Endothelial cell of umbilical vein (primary cell): ENCODE measurements around the gene MACROD2. TPM values are rescaled to one million over a fixed set of nuclear protein-coding genes. Genes with fewer than 3 reads are reported as not detected.

Experiments
- BruUV-seq: library from RNA; stranded (reverse); fragments of 400-500 nt; replicated peaks from 2 replicates; lab custom pipeline; 2021; lab: Mats Ljungman, UMichigan
- CTCF ChIA-PET: fragments of 300-600, 350-600 bp; sonication (Branson Sonifier 250); formaldehyde crosslinking; loops from one replicate; lab custom pipeline; 2021; ENCODE audit warnings: antibody characterized with exemption, inconsistent platforms; lab: Charles Lee
- POLR2A ChIA-PET: fragments of 300-600, 350-600 bp; sonication (Branson Sonifier 250); formaldehyde crosslinking; loops from one replicate; lab custom pipeline; 2021; ENCODE audit warnings: antibody characterized with exemption, inconsistent platforms; lab: Charles Lee
- DNase-seq: peaks from one replicate; pipeline ENCODE4 v3.0.0-alpha.2; 2011; ENCODE audit warnings: low read depth, low spot score
- FAIRE-seq: peaks from 2 replicates; lab custom pipeline; 2011; peaks lifted over from hg19 to GRCh38; lab: Jason Lieb, UNC
- H2AFZ ChIP-seq: 2 replicates; pipeline ENCODE4 v1.6.0; 2012; ENCODE audit warnings: low read depth, low read length, control low read depth, inconsistent platforms
- H3K27ac ChIP-seq: 2 replicates; pipeline ENCODE4 v1.5.1; 2011; ENCODE audit warnings: low read depth, mild to moderate bottlenecking, control low read depth, low read length, moderate library complexity; ENCODE audit not compliant: insufficient read depth
- H3K27me3 ChIP-seq, 2 experiments: 2 replicates each; pipeline versions ENCODE4 v1.6.0 to v1.6.1; 2011; ENCODE audit warnings: low read length in 2 of 2, mixed read lengths in 1 of 2; ENCODE audit not compliant: control insufficient read depth in 2 of 2, insufficient read depth in 2 of 2
- H3K36me3 ChIP-seq, 2 experiments: 2 replicates in 1 of 2; 3 replicates in 1 of 2; pipeline ENCODE4 v1.5.1; 2011; ENCODE audit warnings: low read length in 2 of 2, mild to moderate bottlenecking in 1 of 2, moderate library complexity in 1 of 2; ENCODE audit not compliant: control insufficient read depth in 2 of 2, insufficient read depth in 2 of 2; ENCODE audit errors: extremely low read depth in 1 of 2
- H3K4me1 ChIP-seq: 3 replicates; pipeline ENCODE4 v1.5.1; 2011; ENCODE audit warnings: mild to moderate bottlenecking, low read length; ENCODE audit not compliant: control insufficient read depth, insufficient read depth; ENCODE audit errors: extremely low read depth
- H3K4me2 ChIP-seq: 2 replicates; pipeline ENCODE4 v1.6.1; 2011; ENCODE audit warnings: low read length, control low read depth, mixed read lengths; ENCODE audit not compliant: insufficient read depth
- H3K4me3 ChIP-seq, 3 experiments: fragments of 200-600 bp in 1 of 3; sonication (generic), shearing (Covaris generic) in 1 of 3; replicated peaks in 1 of 3; 2 replicates each; pipeline ENCODE4 v1.5.1; 2011 to 2016; ENCODE audit warnings: control low read depth in 3 of 3, low read length in 3 of 3, mild to moderate bottlenecking in 2 of 3, inconsistent platforms in 1 of 3, low read depth in 1 of 3, moderate library complexity in 1 of 3; ENCODE audit not compliant: insufficient read depth in 1 of 3
- H3K79me2 ChIP-seq: 2 replicates; pipeline ENCODE4 v1.6.0; 2012; ENCODE audit warnings: low read length, inconsistent platforms; ENCODE audit not compliant: control insufficient read depth, insufficient read depth
- H3K9ac ChIP-seq: replicated peaks from 2 replicates; pipeline ENCODE3; 2011; ENCODE audit warnings: low read length, control low read depth; ENCODE audit not compliant: insufficient read depth; ENCODE audit errors: extremely low read depth
- H3K9me1 ChIP-seq: replicated peaks from 3 replicates; pipeline ENCODE4 v1.6.0; 2011; ENCODE audit warnings: mild to moderate bottlenecking, low read length; ENCODE audit not compliant: control insufficient read depth, insufficient read depth; ENCODE audit errors: extremely low read depth
- H3K9me3 ChIP-seq: replicated peaks from 2 replicates; pipeline ENCODE4 v1.5.1; 2012; ENCODE audit warnings: low read length, inconsistent platforms; ENCODE audit not compliant: control insufficient read depth, insufficient read depth
- H4K20me1 ChIP-seq: replicated peaks from 2 replicates; pipeline ENCODE3; 2011; ENCODE audit warnings: mild to moderate bottlenecking, low read length; ENCODE audit not compliant: control insufficient read depth, insufficient read depth; ENCODE audit errors: extremely low read depth
- EZH2 ChIP-seq: IDR thresholded peaks from 2 replicates; pipeline ENCODE4 v1.6.1; 2012; ENCODE audit warnings: borderline replicate concordance, low read depth, mild to moderate bottlenecking, moderate library complexity, low read length, inconsistent platforms; ENCODE audit not compliant: severe bottlenecking
- FOS ChIP-seq: IDR thresholded peaks from 2 replicates; pipeline ENCODE4 v1.6.1; 2011; ENCODE audit warnings: mild to moderate bottlenecking, low read length, moderate library complexity, borderline replicate concordance; ENCODE audit not compliant: insufficient read depth
- GATA2 ChIP-seq: IDR thresholded peaks from 2 replicates; pipeline ENCODE4 v1.7.0; 2011; ENCODE audit warnings: low read depth, mild to moderate bottlenecking, moderate library complexity, mixed read lengths, low read length; ENCODE audit not compliant: insufficient read length, insufficient read depth
- JUN ChIP-seq: IDR thresholded peaks from 2 replicates; pipeline ENCODE4 v1.6.1; 2011; ENCODE audit warnings: borderline replicate concordance, low read depth; ENCODE audit not compliant: insufficient read length, insufficient read depth
- MYC ChIP-seq: IDR thresholded peaks from one replicate; pipeline ENCODE4 v1.6.1; 2011; ENCODE audit warnings: mild to moderate bottlenecking, low read depth, low read length
- POLR2A ChIP-seq: IDR thresholded peaks from 2 replicates; pipeline ENCODE4 v1.6.1; 2012; ENCODE audit warnings: low read depth, mild to moderate bottlenecking, control low read depth, low read length
- POLR2AphosphoS5 ChIP-seq: IDR thresholded peaks from 2 replicates; pipeline ENCODE4 v1.6.1; 2012; ENCODE audit warnings: low read depth, mild to moderate bottlenecking, control low read depth, low read length, moderate library complexity; ENCODE audit not compliant: insufficient read depth
- dilution Hi-C: fragments of 300-500 bp; cut with MboI; formaldehyde crosslinking; loops from one replicate; pipeline ENCODE4 v1.15.0; 2019; ENCODE audit warnings: low sequenced_read_pairs; ENCODE audit not compliant: extremely low pct_ligation_motif_present
- intact Hi-C: fragments of 100-400 bp; cut with micrococcal nuclease; formaldehyde crosslinking; loops from one replicate; pipeline ENCODE4 v1.10.0; 2022
- polyA plus RNA-seq, 4 experiments: library from polyadenylated mRNA; depleted of rRNA in 3 of 4; stranded (reverse) in 3 of 4; unstranded in 1 of 4; fragments of >200 nt; gene quantifications; 2 replicates each; pipeline versions ENCODE4 v1.2.1 to v1.2.3, GENCODE V29; 2011 to 2012; ENCODE audit warnings: missing spikeins in 1 of 4
- total RNA-seq: library from RNA; stranded (reverse); gene quantifications from 2 replicates; pipeline ENCODE4 v1.2.3, GENCODE V29; 2021
- TF ChIP-seq, protein P1 (sequence below), 2 donors: IDR thresholded peaks; 1 replicate in 1 of 2; 2 replicates in 1 of 2; pipeline ENCODE4 v1.5.1; 2011; ENCODE audit warnings: low read length in 2 of 2, mild to moderate bottlenecking in 2 of 2, moderate library complexity in 2 of 2, control low read depth in 1 of 2, inconsistent platforms in 1 of 2, low read depth in 1 of 2; ENCODE audit not compliant: insufficient read depth in 1 of 2; ENCODE audit errors: extremely low read depth in 1 of 2
- TF ChIP-seq, protein P2 (sequence below): IDR thresholded peaks from 2 replicates; pipeline ENCODE4 v1.6.1; 2011; ENCODE audit not compliant: insufficient read depth, insufficient read length

The MACROD2 gene
- total and polyA plus RNA-seq, 2 donors (not counting 3 experiments of a cell fraction or from before 2014, with no cell fraction given) = 0.11 to 0.73 TPM

DNA sequence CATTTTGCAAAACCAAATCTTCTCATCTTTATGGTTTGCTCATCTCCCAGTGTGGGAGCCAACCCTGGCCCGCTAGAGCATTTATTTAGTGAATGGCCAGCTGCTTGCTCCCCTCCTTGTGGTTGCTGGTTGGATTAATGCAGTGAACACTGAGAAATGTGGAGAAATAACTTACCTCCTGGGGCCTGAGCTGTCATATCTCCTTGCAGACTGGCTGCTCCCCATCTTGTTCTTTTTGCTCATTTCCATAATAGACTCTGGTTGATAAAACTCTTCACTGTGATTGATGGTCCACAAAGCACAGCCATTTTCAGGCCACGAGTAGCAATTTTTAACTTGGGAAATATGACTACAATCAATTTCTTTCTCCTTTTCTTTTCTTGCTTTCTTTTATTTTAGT, 1420.6 kb downstream of the MACROD2 start:
- Histone ChIP-seq H3K4me3 (no peak overlapping the region), H3K4me1 (no peaks in the 10 kb centered on the region), H3K9ac (no peak overlapping the region), H4K20me1 (no peaks in the 10 kb centered on the region), H2AFZ (no peak overlapping the region), H3K9me1 (no peaks in the 10 kb centered on the region), H3K36me3 (no peaks in the 10 kb centered on the region), H3K27me3 (no peaks in the 10 kb centered on the region), H3K9me3 (no peaks in the 10 kb centered on the region), H3K4me2 (no peak overlapping the region), H3K27ac (no peak overlapping the region), H3K79me2 (no peaks in the 10 kb centered on the region)
- BruUV-seq = no TSS peak
- DNase-seq (no peak), FAIRE-seq (no peak)
- POLR2A ChIA-PET = no interaction called here
- CTCF ChIA-PET = no interaction called here
- dilution Hi-C loops (no loop called here), intact Hi-C loops (no loop called here)
- TF ChIP-seq MYC (no peak), EZH2 (no peak), POLR2AphosphoS5 (no peak), POLR2A (no peak), FOS (no peak), JUN (no peak), GATA2 (no peak)
- TF ChIP-seq, protein P1, sequence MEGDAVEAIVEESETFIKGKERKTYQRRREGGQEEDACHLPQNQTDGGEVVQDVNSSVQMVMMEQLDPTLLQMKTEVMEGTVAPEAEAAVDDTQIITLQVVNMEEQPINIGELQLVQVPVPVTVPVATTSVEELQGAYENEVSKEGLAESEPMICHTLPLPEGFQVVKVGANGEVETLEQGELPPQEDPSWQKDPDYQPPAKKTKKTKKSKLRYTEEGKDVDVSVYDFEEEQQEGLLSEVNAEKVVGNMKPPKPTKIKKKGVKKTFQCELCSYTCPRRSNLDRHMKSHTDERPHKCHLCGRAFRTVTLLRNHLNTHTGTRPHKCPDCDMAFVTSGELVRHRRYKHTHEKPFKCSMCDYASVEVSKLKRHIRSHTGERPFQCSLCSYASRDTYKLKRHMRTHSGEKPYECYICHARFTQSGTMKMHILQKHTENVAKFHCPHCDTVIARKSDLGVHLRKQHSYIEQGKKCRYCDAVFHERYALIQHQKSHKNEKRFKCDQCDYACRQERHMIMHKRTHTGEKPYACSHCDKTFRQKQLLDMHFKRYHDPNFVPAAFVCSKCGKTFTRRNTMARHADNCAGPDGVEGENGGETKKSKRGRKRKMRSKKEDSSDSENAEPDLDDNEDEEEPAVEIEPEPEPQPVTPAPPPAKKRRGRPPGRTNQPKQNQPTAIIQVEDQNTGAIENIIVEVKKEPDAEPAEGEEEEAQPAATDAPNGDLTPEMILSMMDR (IDR thresholded peaks at IDR 0.05; ENCODE audit: extremely low read depth in 1 of 2, insufficient read depth in 1 of 2, low read depth in 1 of 2, low read length in 2 of 2) = no peak
- TF ChIP-seq, protein P2, sequence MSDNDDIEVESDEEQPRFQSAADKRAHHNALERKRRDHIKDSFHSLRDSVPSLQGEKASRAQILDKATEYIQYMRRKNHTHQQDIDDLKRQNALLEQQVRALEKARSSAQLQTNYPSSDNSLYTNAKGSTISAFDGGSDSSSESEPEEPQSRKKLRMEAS = no peak
